Endothelial cell of hepatic sinusoid (primary cell): ENCODE measurements around the gene IQGAP1.

Source experiments
- in situ Hi-C: cut with HindIII; loops from 2 replicates; pipeline ENCODE4 v1.10.0; 2017; ENCODE audit warnings: low sequenced_read_pairs

Gene IQGAP1

GRCh38 chr15:90478846-90479481 is 90.9 kb downstream of the IQGAP1 start:
- in situ Hi-C loops: no loop called here

DNA sequence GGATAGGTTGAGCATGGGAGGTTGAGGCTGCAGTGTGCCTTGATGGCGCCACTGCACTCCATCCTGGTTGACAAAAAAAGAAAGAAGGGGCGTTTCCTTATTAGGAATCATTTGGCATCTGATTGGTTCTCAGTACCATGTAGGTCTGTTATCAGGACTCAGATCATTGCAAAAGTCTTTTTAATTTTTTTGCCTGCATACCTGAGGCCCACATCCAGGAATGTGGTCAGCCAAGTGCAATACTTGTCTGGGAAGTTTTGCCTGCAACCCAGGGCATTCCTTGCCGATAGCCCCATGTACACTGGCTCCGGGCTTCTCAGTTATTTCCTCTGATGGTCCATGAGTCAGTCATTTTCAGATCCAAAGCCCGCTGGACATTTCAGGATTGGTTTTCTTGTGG is 91.6 kb downstream of the IQGAP1 start:
- in situ Hi-C loops: no loop called here

- in situ Hi-C loops: no loop called here
These were observed 93.0 kb downstream of the IQGAP1 start for GRCh38 chr15:90481023-90481422.

DNA sequence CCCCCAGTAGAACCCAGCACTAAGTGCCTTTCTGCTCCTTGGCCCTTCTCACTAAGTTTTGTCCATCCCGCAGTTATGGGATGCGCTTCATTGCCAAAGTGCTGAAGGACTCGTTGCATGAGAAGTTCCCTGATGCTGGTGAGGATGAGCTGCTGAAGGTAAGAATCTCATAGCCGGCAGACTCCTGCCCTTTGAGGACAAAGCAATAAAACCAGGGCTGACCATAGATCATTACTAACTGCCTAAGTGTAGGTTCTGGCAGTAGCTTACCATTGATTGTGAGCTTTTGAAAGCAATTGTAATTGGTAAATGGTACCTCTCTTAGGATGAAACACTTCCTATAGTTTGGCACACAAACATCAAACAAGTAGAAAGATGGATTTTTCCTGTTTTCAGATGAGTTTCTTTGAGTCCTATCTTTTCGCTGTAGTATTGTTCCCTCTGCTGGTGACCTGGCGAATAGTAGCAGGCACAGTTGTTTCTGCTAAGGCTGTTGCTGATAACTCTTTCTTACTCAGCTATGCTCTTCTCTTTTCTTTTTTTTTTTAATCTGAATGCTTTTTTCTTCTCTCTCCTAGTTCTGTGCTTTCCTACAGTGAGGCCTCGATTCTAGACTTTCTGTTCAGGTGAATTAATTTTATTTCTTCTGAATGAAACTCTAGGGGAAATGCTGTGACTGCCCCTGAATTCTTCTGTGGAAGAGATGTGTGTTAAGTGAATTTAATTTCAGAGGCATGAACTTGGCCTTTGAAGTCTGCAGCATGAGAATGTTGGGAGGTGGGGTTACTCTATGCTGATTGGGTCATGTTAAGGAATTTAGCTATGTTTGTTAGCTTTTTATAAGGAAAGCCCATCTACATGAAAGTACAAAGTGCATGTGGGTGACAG is 94.3 kb downstream of the IQGAP1 start:
- in situ Hi-C loops: no loop called here

- in situ Hi-C loops: no loop called here
These were observed 94.9 kb downstream of the IQGAP1 start for GRCh38 chr15:90483012-90483307.

DNA sequence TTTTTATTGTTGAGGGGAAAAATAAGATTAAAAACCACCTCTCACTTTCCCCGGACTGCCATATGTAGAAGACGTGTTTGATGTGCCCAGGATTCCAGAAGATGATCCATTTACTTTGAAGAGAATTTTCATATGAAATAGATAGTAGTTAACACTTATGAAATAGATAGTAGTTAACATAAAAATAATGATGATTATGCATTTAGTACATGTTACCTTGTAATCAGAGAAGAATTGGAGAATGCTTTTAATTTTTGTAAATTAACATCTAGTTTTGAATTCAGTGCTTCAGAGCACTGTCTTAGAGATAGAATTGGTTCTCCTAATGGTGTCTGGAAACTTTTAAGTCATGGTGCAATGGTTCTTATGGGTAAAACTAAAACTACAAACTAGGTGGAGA is 95.6 kb downstream of the IQGAP1 start:
- in situ Hi-C loops: no loop called here

DNA sequence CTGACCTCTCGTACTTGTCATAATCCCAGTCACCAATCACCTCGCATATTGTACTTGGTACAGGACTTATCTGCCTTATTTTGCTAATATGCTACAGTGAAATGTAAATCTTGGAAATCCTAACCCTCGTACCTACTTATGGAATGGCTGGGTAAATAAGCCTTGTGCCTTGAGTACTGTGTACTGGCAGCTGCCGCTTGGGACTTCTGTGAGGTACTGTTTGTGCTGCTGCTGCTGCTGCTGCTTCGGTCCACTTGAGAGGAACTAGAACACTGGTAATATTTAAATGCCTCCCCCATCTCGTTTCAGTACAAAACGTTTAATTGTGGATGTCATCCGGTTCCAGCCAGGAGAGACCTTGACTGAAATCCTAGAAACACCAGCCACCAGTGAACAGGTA is 99.1 kb downstream of the IQGAP1 start:
- in situ Hi-C loops: loop anchor here (5.0 kb wide), 1 partner anchor 35 kb away; no protein-coding TSS in a partner anchor

GRCh38 chr15:90489514-90489913 is 101.5 kb downstream of the IQGAP1 start:
- in situ Hi-C loops: loop anchor here (5.0 kb wide), 1 partner anchor 37 kb away; no protein-coding TSS in a partner anchor

GRCh38 chr15:90489944-90490343 is 101.9 kb downstream of the IQGAP1 start:
- in situ Hi-C loops: loop anchor here (5.0 kb wide), 1 partner anchor 38 kb away; no protein-coding TSS in a partner anchor

DNA sequence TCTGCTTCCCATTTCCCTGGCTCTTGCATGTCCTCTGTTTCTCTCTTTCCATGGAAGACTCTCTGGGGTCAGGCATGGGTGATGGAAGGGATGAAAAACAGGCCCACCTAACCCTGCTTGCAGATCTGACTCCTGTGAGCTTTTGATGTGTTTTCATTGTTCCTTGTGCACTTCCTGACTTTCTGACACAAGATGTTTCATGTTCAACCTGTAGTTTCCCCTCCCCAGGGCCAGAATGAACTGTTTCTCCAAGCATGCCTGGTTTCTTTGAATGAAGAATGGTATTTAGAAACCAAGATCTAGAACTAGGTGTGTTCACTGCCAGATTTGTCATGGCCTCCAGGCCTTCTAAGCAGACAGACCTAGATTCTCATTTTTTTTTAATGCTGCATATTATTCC is 105.6 kb downstream of the IQGAP1 start:
- in situ Hi-C loops: no loop called here

- in situ Hi-C loops: no loop called here
These were observed 107.0 kb downstream of the IQGAP1 start for GRCh38 chr15:90495067-90495466.

- in situ Hi-C loops: no loop called here
These were observed 108.7 kb downstream of the IQGAP1 start for GRCh38 chr15:90496791-90497190.

- in situ Hi-C loops: no loop called here
These were observed 109.3 kb downstream of the IQGAP1 start for GRCh38 chr15:90497376-90497775.

DNA sequence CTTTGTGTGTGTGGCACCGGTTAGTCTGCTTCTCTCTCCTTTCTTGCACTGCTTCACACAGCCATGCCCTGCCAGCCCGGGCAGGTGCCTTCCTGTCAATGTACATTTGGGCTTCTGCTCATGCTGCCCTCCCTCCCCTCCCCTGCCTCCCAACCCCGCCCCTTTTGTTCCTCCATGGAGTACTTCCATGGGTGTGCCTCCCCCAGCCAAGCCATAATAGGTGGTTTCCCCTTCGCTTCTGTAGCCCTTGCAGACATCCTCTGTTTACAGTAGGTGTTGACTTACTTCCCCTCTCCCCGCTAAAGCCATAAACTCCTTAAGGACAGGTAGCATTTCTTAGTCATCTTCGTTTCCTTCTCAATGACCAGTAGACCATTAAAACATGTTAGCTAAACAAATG is 109.9 kb downstream of the IQGAP1 start:
- in situ Hi-C loops: no loop called here

DNA sequence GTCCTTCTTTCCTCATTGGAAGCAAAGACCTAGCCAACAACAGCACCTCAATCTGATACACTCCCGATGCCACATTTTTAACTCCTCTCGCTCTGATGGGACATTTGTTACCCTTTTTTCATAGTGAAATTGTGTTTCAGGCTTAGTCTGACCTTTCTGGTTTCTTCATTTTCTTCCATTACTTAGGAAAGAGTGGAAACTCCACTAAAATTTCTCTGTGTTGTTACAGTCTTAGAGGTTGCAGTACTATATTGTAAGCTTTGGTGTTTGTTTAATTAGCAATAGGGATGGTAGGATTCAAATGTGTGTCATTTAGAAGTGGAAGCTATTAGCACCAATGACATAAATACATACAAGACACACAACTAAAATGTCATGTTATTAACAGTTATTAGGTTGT is 112.1 kb downstream of the IQGAP1 start:
- in situ Hi-C loops: no loop called here

DNA sequence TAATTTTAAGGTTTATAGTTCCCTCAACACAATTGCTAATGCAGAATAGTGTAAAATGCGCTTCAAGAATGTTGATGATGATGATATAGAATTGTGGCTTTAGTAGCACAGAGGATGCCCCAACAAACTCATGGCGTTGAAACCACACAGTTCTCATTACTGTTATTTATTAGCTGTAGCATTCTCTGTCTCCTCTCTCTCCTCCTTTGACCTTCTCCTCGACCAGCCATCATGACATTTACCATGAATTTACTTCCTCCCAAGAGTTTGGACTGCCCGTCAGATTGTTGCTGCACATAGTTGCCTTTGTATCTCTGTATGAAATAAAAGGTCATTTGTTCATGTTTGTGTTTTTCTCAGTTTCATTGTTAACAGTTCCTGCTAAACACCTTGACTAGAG is 113.9 kb downstream of the IQGAP1 start:
- in situ Hi-C loops: no loop called here

- in situ Hi-C loops: loop anchor here (5.0 kb wide), 1 partner anchor 102 kb away; no protein-coding TSS in a partner anchor
These were observed 122.7 kb downstream of the IQGAP1 start for GRCh38 chr15:90510781-90511180.

DNA sequence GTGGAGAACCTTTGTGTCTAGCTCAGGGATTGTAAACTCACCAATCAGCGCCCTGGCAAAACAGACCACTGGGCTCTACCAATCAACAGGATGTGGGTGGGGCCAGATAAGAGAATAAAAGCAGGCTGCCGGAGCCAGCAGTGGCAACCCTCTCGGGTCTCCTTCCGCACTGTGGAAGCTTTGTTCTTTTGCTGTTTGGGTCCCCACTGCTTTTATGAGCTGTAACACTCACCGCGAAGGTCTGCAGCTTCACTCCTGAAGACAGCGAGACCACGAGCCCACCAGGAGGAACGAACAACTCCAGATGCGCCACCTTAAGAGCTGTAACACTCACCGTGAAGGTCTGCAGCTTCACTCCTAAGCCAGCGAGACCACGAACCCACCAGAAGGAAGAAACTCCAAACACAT is 123.2 kb downstream of the IQGAP1 start:
- in situ Hi-C loops: loop anchor here (5.0 kb wide), 1 partner anchor 101 kb away; no protein-coding TSS in a partner anchor

DNA sequence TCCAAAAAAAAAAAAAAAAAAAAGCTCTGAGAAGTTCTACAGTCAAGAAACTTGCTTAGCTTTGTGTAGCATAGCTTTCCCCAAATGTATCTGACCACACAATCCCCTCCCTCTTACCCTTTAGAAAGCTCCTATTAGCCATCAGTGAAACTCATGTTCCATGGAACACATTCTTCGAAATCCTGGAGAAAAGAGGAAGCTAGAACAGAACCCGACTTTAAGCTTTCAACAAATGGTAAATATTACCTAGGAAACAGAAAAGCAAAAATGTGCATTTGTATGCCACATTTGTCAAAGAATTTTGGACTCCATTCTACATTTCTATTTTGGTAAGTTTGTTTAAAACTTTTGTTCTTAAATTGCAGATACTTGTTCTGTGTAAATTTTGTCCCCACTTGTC is 124.2 kb downstream of the IQGAP1 start:
- in situ Hi-C loops: loop anchor here (5.0 kb wide), 1 partner anchor 100 kb away; no protein-coding TSS in a partner anchor

GRCh38 chr15:90512981-90513380 is 124.9 kb downstream of the IQGAP1 start:
- in situ Hi-C loops: loop anchor here (5.0 kb wide), 1 partner anchor 99 kb away; no protein-coding TSS in a partner anchor

- in situ Hi-C loops: loop anchor here (5.0 kb wide), 1 partner anchor 99 kb away; no protein-coding TSS in a partner anchor
These were observed 125.4 kb downstream of the IQGAP1 start for GRCh38 chr15:90513448-90513847.

GRCh38 chr15:90513893-90514292 is 125.9 kb downstream of the IQGAP1 start:
- in situ Hi-C loops: loop anchor here (5.0 kb wide), 1 partner anchor 98 kb away; no protein-coding TSS in a partner anchor
